GM13977 (cell line): ENCODE data around the gene RAB18.

Source experiments
- DNase-seq: peaks from one replicate; pipeline ENCODE4 v3.0.0; 2012; ENCODE audit warnings: low spot score
- in situ Hi-C: fragments of 300-500 bp; cut with MboI; formaldehyde crosslinking; loops from one replicate; pipeline ENCODE4 v1.12.0; 2022; ENCODE audit warnings: low sequenced_read_pairs, low pct_unique_long_range_greater_than_20kb, mixed read lengths, inconsistent platforms; ENCODE audit not compliant: unreplicated experiment
- TF ChIP-seq, protein P1 (sequence below): IDR thresholded peaks from 2 replicates; pipeline ENCODE4 v1.5.1; 2012; ENCODE audit warnings: mild to moderate bottlenecking, control low read depth; ENCODE audit not compliant: insufficient read depth; ENCODE audit errors: extremely low read depth, missing control alignments

The RAB18 gene

GRCh38 chr10:27485368-27485767 is 18.7 kb upstream of the RAB18 start:
- TF ChIP-seq, protein P1, sequence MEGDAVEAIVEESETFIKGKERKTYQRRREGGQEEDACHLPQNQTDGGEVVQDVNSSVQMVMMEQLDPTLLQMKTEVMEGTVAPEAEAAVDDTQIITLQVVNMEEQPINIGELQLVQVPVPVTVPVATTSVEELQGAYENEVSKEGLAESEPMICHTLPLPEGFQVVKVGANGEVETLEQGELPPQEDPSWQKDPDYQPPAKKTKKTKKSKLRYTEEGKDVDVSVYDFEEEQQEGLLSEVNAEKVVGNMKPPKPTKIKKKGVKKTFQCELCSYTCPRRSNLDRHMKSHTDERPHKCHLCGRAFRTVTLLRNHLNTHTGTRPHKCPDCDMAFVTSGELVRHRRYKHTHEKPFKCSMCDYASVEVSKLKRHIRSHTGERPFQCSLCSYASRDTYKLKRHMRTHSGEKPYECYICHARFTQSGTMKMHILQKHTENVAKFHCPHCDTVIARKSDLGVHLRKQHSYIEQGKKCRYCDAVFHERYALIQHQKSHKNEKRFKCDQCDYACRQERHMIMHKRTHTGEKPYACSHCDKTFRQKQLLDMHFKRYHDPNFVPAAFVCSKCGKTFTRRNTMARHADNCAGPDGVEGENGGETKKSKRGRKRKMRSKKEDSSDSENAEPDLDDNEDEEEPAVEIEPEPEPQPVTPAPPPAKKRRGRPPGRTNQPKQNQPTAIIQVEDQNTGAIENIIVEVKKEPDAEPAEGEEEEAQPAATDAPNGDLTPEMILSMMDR = no peak
- no peak for DNase-seq
- in situ Hi-C loops = no loop called here

GRCh38 chr10:27485986-27486385 is 18.1 kb upstream of the RAB18 start:
- DNase-seq = no peak
- TF ChIP-seq, protein P1 = no peak
- in situ Hi-C loops = no loop called here

DNA sequence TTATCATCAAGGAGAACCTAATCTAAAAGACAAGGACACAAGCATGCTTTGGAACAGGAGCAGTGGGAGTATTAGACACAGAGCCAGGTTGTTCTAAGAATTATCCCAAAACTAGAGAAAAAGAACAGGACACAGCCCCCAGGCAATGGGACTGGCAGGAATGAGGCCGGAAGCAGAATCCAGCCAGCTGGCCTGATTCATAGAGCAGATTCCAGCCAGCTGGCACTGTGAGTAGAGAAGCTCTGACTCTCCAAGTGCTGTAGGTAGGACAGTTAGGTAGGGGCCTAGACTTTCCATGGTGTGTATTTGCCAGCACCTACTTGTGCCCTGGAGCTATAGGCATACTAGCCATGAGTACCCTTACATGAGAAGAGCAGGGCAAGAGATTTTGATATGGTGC is 13.3 kb upstream of the RAB18 start:
- in situ Hi-C loops = no loop called here
- TF ChIP-seq, protein P1 = no peak
- no peak for DNase-seq

DNA sequence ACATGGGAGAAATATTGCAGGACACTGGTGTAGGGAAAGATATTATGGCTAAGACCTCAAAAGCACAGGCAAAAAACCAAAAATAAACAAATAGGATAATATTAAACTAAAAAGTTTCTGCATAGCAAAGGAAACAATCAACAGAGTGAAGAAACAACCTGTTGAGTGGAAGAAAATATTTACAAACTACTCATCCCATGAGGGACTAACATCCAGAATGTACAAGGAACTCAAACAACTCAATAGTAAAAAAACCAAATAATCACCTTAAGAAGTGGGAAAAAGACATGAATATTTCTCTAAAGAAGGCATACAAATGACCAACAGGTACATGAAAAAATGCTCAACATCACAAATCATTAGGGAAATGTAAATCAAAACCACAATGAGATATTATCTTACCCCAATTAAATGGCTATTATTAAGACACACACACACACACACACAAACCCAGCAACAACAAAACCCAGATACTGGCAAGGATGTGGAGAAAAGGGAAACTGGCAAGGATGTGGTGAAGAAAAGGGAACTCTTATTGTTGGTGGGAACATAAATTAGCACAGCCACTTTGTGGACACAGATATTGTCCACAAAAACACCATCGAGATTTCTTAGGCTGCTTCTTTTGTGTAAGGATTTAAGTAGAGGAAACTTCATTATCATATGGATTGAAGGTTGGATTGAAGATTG is 9.8 kb upstream of the RAB18 start:
- in situ Hi-C loops = no loop called here
- TF ChIP-seq, protein P1 = no peak
- DNase-seq = no peak

GRCh38 chr10:27496137-27496536 is 8.0 kb upstream of the RAB18 start:
- TF ChIP-seq, protein P1 = no peak
- DNase-seq = no peak
- in situ Hi-C loops = no loop called here

DNA sequence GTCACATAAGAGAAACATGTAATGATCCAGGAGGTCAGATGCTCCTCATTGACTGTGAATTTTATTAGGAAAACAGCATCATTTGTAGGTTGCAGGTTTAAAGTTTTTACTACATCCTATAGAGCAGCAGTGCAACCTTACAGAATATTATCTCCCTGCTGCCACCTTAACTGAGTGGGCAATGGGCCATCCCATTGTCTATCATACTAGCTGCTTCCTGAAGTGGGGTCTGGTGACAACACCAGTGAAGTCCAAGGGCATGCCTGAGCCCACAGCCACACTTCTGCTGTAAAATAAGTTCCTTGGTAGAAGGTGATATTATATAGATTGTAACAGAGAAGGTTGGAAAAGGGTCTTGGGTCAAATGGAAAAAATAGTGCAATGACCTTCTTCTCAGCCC is 4.0 kb upstream of the RAB18 start:
- no peak for DNase-seq
- in situ Hi-C loops = no loop called here
- TF ChIP-seq, protein P1 = no peak
